Stimulated activated CD4-positive, alpha-beta T cell treated with anti-CD3 and anti-CD28 coated beads, Interleukin-4, amount 100 ng/mL, for 1 hour (primary cell): ENCODE data around the gene LPP.

Source experiments
- DNase-seq: peaks from one replicate; pipeline ENCODE4 v3.0.0-alpha.2; 2020

The LPP gene

GRCh38 chr3:188867691-188868265 is 713.8 kb downstream of the LPP start:
- no peak for DNase-seq

DNA sequence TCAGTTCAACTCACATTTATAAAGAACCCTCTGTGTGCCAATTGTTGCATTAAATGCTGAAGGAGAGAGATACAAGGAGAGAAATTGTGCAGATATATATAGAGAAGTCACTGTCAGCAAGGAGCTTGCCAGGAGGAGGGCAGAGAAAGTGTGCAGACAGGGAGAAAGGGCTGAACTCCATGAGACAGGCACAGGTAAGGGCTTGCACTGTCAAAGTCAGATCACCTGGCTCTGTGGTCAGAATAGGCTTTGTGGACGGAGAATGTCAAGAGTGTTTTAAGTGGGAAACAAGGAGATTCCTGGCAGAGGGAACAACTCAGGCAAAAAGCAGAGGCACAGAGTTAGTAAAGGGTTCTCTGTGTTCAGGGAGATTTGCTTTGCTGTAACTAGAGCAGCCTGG is 714.8 kb downstream of the LPP start:
- no peak for DNase-seq

DNA sequence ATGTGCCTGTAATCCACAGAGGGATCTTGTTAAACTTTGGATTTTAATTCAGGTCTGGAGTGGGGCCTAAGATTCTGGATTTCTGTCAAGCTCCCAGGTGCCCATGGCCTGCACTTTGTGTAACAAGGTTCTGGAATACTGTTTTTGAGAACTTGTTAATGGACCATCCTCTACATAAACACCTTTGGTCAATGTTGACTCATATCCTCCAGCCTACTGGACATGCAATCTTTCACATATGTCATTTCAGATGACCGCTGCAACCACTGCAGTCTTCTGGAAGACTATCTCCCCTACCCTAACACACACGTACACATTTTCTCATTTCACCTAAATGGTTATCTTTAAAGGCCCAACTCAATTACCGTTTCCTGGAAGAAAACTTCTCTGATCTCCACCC is 715.7 kb downstream of the LPP start:
- DNase-seq: no peak

DNA sequence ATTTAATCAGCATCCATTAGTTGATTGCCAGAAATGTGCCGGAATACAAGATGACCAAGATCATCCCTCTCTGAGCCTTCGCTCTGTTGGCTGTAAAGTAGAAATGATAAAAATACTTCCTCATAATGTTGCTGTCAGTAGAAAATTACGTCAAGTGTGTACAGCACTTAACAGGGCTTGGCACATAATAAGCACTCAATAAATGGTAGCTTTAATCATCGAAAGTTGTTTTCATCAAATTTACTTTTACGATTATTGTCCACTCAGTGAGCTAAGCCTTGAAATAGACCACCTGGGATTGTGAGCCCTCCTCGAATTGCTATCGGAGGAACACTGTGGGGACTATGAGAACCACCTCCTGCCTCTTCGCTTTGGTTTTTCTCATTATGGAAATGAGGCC is 716.5 kb downstream of the LPP start:
- no peak for DNase-seq

GRCh38 chr3:188874576-188874975 is 720.6 kb downstream of the LPP start:
- no peak for DNase-seq

DNA sequence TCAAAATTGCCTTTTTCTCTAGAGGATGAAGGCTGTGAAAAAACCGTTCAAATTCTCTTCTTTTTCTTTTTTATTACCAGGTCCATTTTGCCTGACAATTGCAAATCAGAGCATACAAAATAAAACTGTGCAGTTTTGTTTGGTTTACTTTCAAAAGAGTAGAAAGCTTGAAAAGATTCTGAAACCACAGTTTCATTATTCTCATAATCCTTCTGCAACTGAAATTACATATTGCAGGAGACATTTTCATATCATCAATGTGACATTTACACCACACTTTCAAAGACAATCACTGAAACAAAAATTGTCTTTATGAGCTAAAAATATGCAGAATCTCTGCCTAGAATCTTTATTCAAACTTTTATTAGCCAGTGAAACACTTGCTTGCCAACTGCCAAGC is 721.5 kb downstream of the LPP start:
- DNase-seq: no peak

GRCh38 chr3:188876370-188876769 is 722.4 kb downstream of the LPP start:
- DNase-seq: no peak

GRCh38 chr3:188877381-188877780 is 723.4 kb downstream of the LPP start:
- no peak for DNase-seq

DNA sequence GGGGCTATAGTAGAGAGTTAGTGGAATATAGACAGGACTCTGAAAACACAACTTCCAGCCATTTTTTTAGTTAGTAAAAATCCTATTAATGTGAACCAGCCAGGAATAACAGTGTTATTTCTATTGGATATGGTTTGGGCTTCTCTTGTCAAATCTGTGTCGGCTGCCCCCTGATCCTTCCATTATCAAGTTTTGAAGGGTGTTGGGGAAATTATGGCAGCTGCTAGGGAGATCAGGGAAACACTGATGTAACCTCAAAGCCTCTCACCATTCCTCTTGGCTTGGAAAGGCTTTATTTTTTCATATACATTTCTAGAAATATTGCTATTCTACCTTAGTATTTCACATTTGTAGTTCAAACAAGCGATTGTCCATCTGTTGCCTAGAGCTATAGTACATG is 724.1 kb downstream of the LPP start:
- no peak for DNase-seq

DNA sequence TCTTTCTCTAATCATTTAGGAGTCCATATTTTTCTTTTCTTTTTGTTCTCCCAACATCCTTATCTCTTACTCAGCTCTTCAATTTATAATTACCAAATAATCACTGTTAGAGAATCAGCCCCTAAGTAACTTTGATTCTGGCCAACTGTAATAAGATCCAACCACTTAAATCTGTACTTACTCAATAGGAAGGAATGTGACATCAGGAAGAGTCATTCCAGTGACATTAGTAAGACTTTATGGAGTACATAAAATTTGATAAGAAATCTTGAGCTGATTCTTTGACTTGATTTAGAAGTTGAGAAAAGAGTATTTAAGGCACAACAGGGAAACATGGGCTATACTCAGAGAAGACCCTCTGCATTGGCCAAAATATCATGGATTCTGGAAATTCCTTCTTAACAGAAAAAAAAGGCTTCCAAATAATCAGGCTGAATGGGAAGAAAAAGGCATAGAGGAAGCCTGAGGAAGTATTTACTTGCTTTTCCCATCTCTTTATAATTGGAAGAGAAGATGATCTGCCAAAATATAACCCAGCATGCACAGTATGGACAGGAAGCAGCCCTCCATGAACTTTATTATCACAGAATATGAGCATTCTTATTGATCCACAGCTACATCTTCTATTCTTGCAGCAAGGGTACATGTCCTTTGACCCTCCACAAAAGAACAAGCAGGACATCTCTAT is 728.1 kb downstream of the LPP start:
- DNase-seq: no peak

- no peak for DNase-seq
Measured at GRCh38 chr3:188884299-188885043, 730.5 kb downstream of the LPP start.

GRCh38 chr3:188888321-188889053 is 734.5 kb downstream of the LPP start:
- no peak for DNase-seq

- DNase-seq: no peak
Measured at GRCh38 chr3:188889054-188889491, 735.1 kb downstream of the LPP start.

GRCh38 chr3:188890572-188891270 is 736.8 kb downstream of the LPP start:
- DNase-seq: no peak

DNA sequence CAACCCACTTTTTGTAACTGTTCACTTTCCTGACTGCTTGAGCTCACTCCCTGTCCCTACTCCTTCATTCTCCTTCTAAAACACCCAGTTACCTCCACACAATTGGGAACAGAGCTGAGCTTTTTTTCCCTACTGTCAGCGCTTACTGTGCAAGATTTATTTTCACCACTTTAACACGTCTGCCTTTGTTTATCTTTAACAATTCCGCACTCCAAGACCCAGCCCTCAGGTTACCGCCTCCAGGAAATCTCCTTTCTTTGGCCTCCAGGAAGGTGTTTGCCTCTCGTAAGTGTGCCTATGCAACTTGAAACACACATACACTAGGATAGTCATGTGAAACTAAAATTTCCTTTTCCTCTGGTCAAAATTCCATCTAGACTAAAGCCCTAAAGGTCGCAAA is 745.9 kb downstream of the LPP start:
- no peak for DNase-seq

- no peak for DNase-seq
Measured at GRCh38 chr3:188900421-188900951, 746.5 kb downstream of the LPP start.

DNA sequence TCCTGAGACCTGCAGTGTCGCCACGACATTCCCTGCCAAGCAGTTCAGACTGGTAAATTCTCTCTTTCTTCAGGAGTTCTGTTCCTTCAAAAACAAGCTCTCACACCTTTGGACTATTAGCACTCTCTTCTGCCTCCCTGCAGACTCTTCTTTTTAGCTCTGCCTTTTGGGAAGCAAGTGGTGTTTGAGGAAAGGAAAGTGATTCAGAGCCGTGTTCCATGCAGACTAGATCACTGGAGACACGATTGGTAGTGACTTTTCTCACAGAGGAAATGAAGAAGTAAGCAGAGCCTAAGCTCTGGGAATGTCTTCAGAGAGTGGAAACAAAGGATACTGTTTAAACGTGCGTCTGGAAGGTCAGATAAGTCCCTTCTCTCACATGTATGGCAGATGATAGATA is 747.2 kb downstream of the LPP start:
- DNase-seq: no peak

DNA sequence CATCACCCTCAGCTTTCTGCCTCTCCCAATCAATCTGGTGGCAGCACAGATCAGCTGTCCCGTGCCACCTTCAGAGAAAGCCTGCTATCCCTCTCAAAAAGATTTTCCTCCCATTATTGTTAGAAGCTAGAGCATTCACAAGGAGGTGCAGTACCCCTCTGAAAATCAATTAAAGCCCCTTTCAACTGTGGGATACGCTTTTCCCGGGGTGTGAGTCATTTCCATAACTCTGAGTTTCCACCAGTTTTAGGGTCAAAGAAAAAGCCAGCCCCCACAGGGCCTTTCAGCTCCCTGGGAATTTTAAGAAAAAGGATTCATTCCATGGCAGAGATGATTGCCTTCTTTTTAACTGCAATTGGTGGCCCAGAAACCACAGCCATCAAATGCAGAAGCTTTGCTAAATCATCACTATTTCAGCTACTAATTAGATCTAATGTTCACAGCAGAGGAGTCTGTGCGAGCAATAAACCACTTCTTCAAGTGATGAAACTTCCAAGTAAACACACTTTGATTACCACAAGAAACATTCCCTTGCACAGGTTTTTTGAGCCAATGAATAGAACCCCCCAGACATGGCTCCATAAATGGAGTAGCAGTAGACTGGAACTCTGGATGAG is 747.8 kb downstream of the LPP start:
- no peak for DNase-seq

GRCh38 chr3:188904670-188905069 is 750.7 kb downstream of the LPP start:
- DNase-seq: no peak

- no peak for DNase-seq
Measured at GRCh38 chr3:188905547-188905946, 751.6 kb downstream of the LPP start.

DNA sequence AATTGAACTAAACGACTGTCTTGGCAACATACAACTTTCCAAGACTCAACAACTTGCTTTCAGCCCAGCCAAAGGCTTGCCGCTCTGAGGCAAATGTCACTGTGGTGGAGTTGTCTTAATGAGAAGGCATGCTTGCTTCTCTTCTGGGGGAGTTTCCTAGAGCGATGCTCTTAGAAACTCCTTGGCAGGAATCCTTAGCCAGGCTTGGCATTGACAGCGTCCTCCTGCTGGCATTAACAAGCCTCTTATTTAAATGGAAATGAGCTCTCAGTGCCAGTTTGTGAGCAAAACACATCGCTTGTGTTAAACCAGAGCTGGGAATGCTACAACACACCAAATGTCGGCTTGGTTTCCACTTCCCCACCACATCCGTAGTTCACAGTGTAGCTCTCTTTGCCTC is 752.3 kb downstream of the LPP start:
- DNase-seq: no peak
